ENCODE results near the gene KYNU.

KYNU gene

GRCh38 chr2:142975239-142975638 is 97.8 kb downstream of the KYNU start:
- no peak for TF ChIP-seq CTCF (conservative IDR thresholded peaks at IDR 0.05; ENCODE audit: low read depth)

DNA sequence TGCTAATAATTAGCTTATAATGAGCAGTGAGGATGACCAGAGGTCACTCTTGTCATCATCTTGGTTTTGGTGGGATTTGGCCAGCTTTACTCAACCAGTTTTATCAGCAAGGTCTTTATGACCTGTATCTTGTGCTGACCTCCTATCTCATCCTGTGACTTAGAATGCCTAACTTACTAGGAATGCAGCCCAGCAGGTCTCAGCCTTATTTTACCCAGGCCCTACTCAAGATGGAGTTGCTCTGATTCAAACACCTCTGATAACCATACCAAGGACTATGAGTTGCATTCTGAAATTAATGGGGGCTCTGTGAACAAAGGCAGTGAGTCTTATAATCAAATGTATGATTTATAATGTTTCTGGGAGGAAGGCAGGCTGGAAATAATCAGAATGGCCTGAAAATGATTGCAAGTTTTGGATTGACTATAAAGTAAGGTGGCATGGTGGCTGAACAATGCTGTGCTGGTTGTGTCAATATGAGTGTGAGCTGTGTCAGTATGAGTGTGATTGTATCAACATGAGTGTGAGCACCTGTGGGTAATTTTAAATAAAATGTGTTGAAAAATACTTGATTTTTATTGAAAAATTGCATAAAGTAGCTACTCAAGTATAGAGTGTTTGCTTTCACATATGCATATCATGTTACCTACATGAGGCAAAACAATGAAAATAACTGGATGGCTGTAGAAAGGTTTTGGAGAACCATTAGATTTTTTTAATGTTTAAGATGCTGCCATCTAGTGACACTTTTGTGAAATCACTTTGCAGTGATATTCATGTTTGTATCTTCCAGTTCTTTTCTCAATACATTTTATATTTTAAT is 103.0 kb downstream of the KYNU start:
- CTCF ChIA-PET: interaction anchor here (0.6 to 1.6 kb wide), 5 partner anchors 105 to 298 kb away, joined by 3 to 5 read pairs (median 4); no protein-coding TSS in a partner anchor

More at GRCh38 chr2:142975239-142975638, 97.8 kb downstream of the KYNU start:
- ChIA-PET POLR2A (ENCODE audit: low non-redundant PET) (no interaction called here), CTCF (no interaction called here)
- DNase-seq (ENCODE audit: low spot score): no peak
- no peak overlapping the region for H3K27ac ChIP-seq

DNA sequence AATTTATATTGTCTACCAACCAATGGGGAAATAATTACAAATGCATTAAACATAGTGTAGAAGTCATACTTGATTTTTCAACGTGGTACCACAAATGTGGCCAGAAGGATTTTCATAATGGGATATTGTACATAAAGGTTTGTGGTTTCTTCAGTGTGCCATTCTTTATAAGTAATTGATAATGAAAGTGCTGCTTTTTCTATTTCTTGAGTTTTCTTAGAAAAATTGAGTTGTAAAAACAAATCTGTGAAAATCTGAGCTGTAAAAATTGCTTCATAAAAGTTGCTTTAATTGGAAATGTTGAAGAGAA is 103.6 kb downstream of the KYNU start:
- POLR2A ChIA-PET (ENCODE audit: low non-redundant PET): no interaction called here
- DNase-seq (ENCODE audit: low spot score): no peak
- H3K27ac ChIP-seq: no peak overlapping the region
- peak; percentile 26; the same call in 1 of the 2 replicates for TF ChIP-seq CTCF (conservative IDR thresholded peaks at IDR 0.05; ENCODE audit: low read depth)
- CTCF ChIA-PET: interaction anchor here (1.1 kb wide), 1 partner anchor 298 kb away, joined by 4 read pairs; no protein-coding TSS in a partner anchor

More for the DNA sequence above, 103.0 kb downstream of the KYNU start:
- no peak overlapping the region for H3K27ac ChIP-seq
- TF ChIP-seq CTCF (conservative IDR thresholded peaks at IDR 0.05; ENCODE audit: low read depth): peak; percentile 63
- POLR2A ChIA-PET (ENCODE audit: low non-redundant PET): no interaction called here
- no peak for DNase-seq (ENCODE audit: low spot score)

DNA sequence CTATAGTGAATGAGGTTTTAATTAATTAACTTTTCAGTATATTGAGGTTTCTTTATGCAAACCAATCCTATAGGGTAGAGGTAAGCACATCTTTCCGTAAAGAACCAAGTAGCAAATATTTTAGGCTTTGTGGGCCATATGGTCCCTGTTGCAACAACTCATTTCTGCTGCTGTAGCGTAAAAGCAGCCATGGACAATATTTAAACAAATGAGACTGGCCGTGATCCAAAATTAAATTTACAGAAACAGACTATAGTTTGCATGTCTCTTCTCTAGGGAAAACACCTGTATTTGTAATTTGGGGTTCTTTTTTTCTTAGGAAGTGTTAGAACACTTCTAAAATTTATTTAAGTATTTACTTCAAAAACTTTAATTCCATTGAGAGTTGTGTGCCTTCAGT is 104.3 kb downstream of the KYNU start:
- no peak for TF ChIP-seq CTCF (conservative IDR thresholded peaks at IDR 0.05; ENCODE audit: low read depth)
- CTCF ChIA-PET: interaction anchor here (1.1 kb wide), 1 partner anchor 299 kb away, joined by 4 read pairs; no protein-coding TSS in a partner anchor
- no peak overlapping the region for H3K27ac ChIP-seq
- no peak for DNase-seq (ENCODE audit: low spot score)
- POLR2A ChIA-PET (ENCODE audit: low non-redundant PET): no interaction called here

DNA sequence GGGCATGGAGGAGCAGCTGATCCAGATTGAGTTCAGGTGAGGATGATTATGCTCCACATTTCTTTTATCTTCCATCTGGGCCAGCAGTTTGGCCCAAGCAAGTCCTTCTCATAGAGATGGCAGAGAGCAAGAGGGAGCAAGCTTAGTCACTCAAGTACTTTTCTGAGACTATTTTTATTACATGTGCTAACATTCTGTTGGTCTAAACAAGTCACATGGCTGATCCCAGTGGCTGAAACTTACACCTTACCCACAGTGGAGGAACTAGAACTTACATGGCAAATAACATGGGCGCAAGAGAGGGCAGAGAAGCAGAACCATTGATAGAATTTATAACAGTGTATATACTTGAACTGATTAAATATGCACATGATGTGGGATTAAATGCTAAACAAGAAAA is 105.7 kb downstream of the KYNU start:
- no peak for DNase-seq (ENCODE audit: low spot score)
- POLR2A ChIA-PET (ENCODE audit: low non-redundant PET): no interaction called here
- CTCF ChIA-PET: interaction anchor here (0.6 kb wide), 1 partner anchor 448 kb away, joined by 5 read pairs; no protein-coding TSS in a partner anchor
- H3K27ac ChIP-seq: no peak overlapping the region
- no peak for TF ChIP-seq CTCF (conservative IDR thresholded peaks at IDR 0.05; ENCODE audit: low read depth)

DNA sequence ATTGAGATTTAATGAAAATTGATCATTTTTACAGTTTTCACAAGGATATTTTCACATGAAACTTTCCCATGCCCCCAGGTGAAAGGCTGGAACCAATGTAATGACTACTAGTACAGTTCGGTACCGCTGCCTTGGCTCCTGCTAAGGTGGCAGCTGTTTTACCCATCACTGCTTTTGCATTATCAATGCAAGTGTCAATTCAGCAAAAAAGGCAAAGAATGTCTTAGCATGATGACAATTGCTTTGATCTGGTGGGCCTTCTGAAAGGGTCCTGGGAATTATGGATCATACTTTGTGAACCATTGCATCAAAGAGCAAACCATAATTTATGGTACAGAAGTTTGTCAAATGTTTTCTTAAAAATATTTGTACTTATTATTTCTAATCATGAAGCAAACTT is 107.2 kb downstream of the KYNU start:
- H3K27ac ChIP-seq: no peak overlapping the region
- no peak for TF ChIP-seq CTCF (conservative IDR thresholded peaks at IDR 0.05; ENCODE audit: low read depth)
- DNase-seq (ENCODE audit: low spot score): no peak
- ChIA-PET POLR2A (ENCODE audit: low non-redundant PET) (no interaction called here), CTCF (interaction anchor here (0.5 kb wide), 1 partner anchor 191 kb away, joined by 3 read pairs; no protein-coding TSS in a partner anchor)

All from RWPE1 (cell line).